HG03159 (cell line): ENCODE measurements around the gene POU2AF2.
"Not testable (repeated sequence)": the region's sequence is repeated elsewhere in the genome, so short reads cannot be mapped to it uniquely, and the experiment has no call there.

Source experiments
- ATAC-seq: cut with Tn5 transposase; IDR thresholded peaks from one replicate; pipeline ENCODE4 v1.9.1; 2021; ENCODE audit warnings: mild to moderate bottlenecking, moderate library complexity; ENCODE audit not compliant: unreplicated experiment

Gene POU2AF2

GRCh38 chr11:111253630-111254029 is 8.1 kb downstream of the POU2AF2 start:
- ATAC-seq, result no peak

- no peak for ATAC-seq
These were observed 12.5 kb downstream of the POU2AF2 start for GRCh38 chr11:111258046-111258445.

DNA sequence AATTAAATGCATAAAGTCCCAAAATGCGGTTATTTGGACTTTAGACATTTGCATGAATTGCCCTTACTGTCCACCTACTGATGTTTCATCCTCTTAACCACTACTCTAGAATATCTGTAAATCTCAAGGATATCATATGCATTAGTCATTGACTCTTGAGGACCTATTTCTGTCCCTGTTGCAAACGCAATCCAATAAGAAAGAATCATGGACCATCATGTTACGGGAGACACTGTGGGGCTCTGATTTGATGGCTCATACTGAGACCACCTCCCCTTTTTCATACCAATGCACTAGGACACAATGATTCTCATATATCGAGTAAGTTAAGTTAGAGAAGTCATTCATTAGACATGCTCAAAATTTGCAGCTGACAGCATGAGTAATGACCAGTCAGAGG is 14.4 kb downstream of the POU2AF2 start:
- no peak for ATAC-seq

DNA sequence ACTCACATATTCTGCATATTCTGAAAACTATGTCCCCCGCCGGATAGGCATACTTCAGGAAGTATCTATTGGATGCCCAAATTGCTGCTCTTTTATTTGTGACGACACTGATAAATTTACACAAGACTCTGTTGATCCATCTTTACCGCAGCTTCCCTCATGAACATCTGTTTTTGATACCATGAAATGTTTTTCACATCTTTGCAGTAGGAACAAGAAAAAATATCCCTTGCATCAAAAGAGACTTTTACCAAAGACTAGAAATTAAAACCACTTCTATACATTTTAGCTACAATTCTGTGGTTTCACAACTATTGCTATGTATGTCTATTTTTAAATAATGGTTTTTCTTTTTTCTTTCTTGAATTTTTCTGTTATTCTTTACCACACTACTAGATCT is 15.3 kb downstream of the POU2AF2 start:
- no peak for ATAC-seq

GRCh38 chr11:111264646-111265045 is 19.1 kb downstream of the POU2AF2 start:
- ATAC-seq, result no peak

DNA sequence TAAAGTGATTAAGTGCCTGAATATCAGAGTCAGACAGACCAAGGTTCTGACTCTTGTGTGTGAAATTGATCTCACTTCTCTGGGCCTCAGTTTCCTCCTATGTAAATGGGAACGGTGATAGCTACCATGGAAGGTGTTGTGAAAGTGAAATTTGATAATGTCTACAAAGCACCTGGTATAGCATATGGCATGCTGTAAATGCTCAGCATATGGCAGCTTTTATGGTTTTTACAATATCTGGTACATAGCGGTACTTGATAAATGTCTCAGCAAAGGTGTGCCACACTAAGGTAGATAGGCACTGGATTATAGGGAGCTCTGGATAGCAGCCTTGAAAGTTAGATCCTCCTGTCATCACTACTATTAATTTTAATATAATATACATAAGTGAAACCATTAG is 19.9 kb downstream of the POU2AF2 start:
- no peak for ATAC-seq

DNA sequence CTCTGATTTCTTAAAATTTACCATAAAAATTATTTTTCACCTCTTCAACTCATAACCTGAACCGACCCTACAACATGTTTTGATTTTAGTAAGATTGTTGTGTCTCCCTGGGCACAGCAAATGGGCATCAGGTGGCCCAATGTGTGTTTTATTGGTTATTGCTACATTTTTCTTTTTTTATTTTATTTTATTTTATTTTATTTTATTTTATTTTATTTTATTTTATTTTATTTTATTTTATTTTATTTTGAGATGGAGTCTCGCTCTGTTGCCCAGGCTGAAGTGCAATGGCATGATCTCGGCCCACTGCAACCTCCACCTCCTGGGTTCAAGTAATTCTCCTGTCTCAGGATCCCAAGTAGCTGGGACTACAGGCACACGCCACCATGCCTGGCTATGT is 22.8 kb downstream of the POU2AF2 start:
- ATAC-seq, result not testable (repeated sequence)

DNA sequence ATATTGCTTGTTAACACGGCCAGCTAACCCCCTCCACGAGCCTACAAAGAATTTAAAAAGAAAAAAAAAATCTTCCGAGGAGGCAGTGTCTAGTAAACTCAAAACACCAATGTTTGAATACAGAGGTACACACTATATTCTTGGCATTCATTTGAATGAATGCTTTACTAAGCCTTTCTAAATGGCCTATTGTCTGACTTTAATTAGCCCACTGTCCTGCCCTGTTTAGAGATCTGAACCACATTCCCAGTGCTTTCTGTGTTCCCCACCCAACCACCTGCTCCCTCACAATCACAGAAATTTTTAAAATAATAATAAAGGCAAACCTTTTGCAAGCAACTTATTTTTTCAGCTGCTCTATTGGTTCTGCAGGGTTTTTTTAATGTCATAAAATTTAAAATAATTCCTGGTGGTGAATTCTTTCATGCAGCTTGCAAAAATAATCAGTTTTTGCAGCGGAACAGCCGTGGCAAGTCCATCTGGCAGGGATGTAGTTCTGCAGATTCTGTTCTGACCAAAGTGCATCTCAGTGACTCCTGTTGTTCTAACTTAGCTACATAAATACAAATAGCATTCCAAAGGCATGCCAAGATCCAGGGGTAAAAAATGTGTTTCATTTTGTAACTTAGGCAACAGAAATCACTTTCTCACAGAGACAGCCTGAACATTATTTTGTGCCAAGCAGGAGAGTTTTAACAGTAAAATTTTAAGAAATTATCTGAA is 23.8 kb downstream of the POU2AF2 start:
- ATAC-seq, result no peak

DNA sequence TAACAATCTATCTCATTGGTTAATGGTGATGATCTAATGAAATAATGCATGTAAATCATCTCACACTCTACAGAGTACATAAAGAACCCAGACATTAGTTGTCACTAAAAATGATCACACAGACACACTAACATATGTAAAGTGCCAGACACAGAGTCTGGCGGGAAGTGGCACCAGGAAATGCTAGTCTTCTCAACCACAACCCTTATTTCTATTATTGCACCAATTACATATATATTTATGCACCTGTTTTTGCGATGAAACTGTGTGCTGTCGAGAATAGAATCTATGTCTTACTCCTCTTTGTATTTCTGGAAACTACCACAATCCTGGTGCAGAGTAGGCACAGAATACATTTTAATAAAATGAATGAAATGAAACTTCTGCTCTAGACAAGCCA is 26.9 kb downstream of the POU2AF2 start:
- ATAC-seq, result no peak

GRCh38 chr11:111282562-111283075 is 37.1 kb downstream of the POU2AF2 start:
- ATAC-seq, result no peak

GRCh38 chr11:111283945-111284481 is 38.5 kb downstream of the POU2AF2 start:
- no peak for ATAC-seq

GRCh38 chr11:111285189-111286091 is 39.9 kb downstream of the POU2AF2 start:
- ATAC-seq, result no peak

DNA sequence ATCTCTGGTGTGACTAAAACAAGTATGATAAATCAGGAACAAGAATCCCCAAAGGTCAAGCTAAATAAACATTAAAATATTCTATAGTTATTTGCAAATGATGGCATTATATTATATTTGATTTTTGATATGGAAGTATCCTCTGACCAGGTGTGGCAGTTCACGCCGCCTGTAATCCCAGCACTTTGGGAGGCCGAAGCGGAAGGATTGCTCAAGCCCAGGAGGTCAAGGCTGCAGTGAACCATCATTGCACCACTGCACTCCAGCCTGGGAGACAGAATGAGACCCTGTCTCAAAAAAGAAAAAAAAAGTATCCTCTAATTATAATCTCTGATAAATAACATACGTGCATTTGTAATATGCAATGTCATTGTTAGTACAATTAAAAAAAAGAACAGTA is 46.2 kb downstream of the POU2AF2 start:
- ATAC-seq, result no peak

DNA sequence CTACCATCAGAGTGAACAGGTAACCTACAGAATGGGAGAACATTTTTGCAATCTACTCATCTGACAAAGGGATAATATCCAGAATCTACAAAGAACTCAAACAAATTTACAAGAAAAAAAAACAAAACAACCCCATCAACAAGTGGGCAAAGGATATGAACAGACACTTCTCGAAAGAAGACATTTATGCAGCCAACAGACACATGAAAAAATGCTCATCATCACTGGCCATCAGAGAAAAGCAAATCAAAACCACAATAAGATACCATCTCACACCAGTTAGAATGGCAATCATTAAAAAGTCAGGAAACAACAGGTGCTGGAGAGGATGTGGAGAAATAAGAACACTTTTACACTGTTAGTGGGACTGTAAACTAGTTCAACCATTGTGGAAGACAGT is 46.9 kb downstream of the POU2AF2 start:
- not testable (repeated sequence) for ATAC-seq

GRCh38 chr11:111296196-111296595 is 50.7 kb downstream of the POU2AF2 start:
- no peak for ATAC-seq

DNA sequence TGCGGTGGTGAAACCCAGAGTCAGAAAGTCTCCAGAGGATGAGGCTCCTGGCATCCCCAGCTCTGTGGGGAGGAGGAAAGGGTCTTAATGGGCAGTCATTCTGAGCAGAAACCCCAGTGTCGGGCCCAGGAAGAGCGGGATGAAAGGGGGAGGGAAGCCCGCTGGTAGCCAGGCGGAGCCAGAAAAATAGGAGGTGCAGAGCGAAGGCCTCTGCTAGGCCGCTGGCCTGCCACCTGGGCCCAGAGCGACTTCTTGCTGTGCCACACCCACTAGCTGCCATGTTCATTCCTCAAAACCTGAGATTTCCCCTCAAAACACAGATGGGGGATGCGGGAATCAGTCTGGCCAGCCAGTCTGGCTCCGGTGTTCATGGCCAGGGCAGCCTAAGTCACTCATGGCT is 52.2 kb downstream of the POU2AF2 start:
- ATAC-seq, result no peak

DNA sequence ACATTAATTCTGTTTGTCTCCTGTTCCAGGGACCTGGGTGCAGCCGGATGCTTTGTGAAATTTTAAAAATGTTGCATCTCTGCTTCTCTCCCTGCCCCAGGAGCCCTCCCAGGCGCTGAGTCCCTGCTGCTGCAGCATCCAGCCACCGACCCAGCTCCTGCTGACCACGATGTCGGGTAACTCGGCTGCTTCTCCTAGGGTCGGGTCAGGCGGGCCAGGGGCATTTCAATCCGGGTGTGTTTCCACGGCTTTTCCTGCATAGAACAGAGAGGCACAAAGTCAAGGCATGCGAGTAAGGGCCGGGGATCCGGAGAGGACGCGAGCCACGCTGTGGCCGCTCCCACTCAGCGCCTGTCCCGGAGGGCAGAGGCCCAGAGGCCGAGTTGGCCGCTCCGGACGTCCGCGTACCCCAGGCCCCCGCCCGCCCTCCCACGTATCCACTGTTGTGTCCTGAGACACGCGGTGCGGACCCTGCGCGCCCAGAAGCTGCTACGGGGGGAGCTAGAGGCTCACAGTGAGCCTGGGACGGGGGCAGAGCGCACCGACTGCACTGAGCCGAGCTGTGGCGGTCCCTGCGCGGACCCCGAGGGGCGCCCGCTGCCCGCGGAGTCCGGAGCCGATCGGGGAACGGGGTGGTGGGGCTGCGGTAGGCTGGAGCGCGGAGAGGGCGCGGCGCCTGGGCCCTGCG is 53.0 kb downstream of the POU2AF2 start, which contains the start of gene POU2AF3:
TSS of gene POU2AF3 (plus strand) at position 134 of the 688 bp plus-strand sequence. CDS start at position 170, 36 bp downstream.
- no peak for ATAC-seq

GRCh38 chr11:111299101-111300026 is 53.8 kb downstream of the POU2AF2 start:
- no peak for ATAC-seq

DNA sequence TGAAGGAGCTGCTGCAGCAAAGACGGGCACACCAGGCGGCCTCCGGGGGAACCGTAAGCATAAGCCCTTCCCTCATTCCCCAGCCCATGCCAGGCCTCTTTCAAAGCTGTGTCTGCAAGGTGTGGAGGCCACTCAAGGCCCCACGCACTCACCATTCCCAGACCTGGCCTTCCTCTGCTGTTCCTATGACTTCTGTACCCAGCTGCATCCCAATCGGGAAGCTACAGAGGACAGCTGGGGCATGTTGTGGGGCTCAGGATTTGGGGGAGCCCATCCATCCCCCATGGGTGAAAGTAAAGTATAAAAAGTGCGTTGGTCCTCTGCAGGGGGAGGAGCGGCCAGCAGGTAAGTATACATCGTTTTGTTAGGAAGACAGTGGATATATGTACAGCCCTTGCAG is 55.0 kb downstream of the POU2AF2 start:
- ATAC-seq, result no peak
